Ramos (cell line): ENCODE results near the gene R3HDM4.
"Not testable (repeated sequence)": the region's sequence is repeated elsewhere in the genome, so short reads cannot be mapped to it uniquely, and the experiment has no call there.

Experiments
- in situ Hi-C: fragments of 300-500 bp; cut with MboI; formaldehyde crosslinking; loops from one replicate; pipeline ENCODE4 v1.14.3; 2022; ENCODE audit warnings: low sequenced_read_pairs; ENCODE audit not compliant: unreplicated experiment

Gene R3HDM4

GRCh38 chr19:878751-879561 is 34.1 kb downstream of the R3HDM4 start:
- in situ Hi-C loops, result not testable (repeated sequence)

- in situ Hi-C loops, result not testable (repeated sequence)
Measured at GRCh38 chr19:877992-878660, 34.9 kb downstream of the R3HDM4 start.

- in situ Hi-C loops, result no loop called here
Measured at GRCh38 chr19:876780-877314, 36.2 kb downstream of the R3HDM4 start.

GRCh38 chr19:876089-876488 is 36.9 kb downstream of the R3HDM4 start:
- in situ Hi-C loops, result no loop called here

DNA sequence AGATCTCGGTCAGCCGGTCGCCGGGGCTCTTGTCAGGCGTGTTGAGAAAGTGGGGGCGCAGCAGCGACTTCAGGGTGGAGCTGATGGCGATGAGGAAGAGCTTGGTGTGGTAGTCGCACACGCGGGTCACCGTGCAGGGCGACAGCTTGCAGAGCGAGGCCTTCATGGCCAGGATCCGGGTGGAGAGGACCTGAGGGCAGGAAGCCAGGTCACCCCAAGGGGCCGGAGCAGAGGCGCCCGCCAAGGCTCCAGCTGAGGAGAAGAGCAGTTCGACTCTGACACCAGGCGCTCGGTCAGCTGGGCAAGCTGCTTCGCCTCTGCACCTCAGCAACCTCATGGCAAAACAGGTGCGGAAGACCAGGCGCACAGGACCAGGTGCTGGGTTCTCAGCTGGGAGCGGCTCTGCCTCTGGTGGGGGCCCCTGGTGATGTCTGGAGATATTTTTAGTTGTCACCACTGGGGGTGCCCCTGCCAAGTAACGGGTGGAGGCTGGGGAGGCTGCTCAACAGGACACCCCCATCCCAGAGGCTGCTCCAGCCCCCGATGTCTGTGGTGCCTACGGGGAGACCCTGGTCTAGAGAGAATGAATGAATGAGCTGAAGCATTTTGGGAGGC is 37.6 kb downstream of the R3HDM4 start:
- in situ Hi-C loops, result no loop called here

DNA sequence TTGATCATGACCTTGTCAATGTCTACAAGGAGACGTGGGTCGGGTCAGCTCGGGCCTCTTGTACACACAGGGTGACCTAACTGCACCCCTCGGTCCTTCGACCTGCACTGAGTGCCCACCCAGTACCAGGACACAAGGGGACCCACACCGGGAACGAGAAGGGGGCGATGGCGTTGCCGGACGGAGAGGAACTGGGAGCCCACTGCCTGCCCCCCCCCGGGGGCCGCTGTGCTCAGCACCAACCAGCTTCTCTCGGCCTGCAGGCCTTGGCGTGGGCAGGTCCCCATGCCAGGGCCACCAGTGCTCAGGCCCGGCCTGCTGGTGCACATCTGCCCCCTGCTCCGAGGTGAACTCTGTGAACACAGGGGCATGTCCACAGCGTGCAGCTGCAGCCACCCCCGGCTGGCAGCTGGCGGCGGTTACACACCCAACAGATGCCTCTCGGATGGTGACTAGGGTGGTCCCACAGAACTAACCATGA is 39.4 kb downstream of the R3HDM4 start:
- in situ Hi-C loops, result no loop called here

GRCh38 chr19:873084-873483 is 39.9 kb downstream of the R3HDM4 start:
- in situ Hi-C loops, result no loop called here

- in situ Hi-C loops, result no loop called here
Measured at GRCh38 chr19:872266-872951, 40.6 kb downstream of the R3HDM4 start.

- in situ Hi-C loops, result no loop called here
Measured at GRCh38 chr19:871446-872265, 41.4 kb downstream of the R3HDM4 start.

GRCh38 chr19:870963-871401 is 42.0 kb downstream of the R3HDM4 start:
- in situ Hi-C loops, result no loop called here

DNA sequence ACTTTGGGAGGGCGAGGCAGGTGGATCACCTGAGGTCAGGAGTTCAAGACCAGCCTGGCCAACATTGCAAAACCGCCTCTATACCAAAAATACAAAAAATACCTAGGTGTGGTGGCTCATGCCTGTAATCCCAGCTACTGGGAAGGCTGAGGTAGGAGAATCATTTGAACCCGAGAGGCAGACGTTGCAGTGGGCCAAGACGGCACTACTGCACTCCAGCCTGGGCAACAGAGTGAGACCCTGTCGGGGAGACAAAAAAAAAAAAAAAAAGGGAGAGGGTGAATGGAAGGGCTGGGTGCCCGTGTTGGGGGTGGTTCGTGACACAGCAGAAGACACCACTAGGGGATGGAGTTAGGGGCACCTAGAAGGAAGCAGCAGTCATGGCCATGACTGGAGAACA is 42.7 kb downstream of the R3HDM4 start:
- in situ Hi-C loops, result no loop called here

DNA sequence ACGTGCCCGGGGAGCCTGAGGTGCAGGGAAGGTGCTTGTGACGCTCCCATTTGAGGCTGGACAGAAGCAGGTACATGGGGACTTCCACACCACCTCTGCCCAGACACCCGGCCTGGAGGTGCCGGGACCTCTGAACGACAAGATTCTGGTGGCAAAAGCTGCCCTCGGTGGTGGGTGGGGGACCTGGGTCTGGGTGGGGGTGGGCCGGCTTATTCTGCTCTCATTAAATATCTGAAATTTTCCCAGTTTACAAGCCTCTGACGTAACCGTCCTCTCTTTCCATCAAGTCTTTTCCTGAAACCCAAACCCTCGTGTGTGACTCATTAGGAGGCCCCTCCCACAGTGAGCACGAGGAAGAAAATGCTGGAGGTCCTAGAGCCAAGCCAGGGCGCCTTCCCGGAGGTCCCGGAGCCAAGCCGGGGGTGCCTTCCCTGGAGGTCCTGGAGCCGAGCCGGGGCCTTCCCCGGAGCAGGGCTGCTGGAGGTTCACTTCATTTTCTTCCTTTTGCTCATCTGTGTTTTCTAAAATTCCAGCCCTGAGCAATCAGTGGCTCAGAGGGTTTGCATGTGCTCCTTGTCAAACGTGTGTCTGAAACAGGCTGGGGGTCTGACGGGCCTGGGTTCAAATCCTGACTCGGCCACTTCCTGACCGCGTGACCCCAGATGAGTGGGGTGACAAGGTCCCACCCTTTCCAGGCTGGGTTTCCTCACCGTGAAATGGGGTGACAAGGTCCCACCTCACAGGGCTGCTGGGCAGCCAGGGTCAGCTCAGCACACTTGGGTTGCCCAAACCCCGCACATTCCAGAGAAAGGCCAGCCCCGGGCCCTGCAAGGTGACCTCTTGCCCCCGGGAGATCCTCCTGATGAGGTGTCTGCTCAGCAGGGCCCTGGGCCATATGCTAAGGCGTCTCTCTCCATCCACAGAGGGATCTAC is 43.5 kb downstream of the R3HDM4 start:
- in situ Hi-C loops, result no loop called here

DNA sequence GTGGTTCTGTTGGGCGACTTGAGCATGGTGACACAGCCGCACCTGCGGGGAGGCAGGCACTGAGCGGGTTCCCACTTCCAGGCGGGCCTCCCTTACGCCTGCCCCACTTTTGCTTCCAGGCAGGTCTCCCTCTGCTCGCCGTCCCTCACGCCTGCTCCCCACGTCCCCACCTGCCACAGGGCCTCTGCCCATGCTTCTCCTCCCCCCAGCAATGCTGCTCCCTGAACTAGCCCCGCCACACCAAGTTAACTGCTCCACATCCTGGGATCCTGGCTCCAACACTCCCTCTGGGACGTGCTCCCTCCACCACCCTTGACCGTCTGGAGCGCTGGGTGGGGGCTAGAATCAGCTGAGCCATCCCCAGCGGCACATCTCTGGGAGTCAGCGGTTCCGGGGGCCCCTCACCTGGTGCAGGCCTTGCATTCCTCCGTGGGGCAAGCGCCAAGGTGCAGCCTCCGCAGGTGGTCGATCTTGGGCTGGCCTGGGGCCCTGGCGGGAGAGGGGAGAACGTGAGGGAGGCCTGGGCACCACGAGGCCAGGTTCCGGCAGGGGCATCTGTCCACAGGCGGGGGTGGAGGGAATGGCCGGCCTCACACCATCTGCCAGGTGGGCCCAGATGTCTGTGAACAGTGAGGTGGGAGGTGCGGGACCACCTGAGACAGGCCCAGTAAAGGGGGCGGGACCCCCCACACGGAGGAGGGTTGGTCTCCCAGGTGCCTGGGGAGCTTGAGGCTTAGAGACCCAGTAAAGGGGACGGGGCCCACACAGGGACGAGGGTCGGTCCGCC is 44.4 kb downstream of the R3HDM4 start:
- in situ Hi-C loops, result no loop called here

GRCh38 chr19:867855-868457 is 45.1 kb downstream of the R3HDM4 start:
- in situ Hi-C loops, result no loop called here

DNA sequence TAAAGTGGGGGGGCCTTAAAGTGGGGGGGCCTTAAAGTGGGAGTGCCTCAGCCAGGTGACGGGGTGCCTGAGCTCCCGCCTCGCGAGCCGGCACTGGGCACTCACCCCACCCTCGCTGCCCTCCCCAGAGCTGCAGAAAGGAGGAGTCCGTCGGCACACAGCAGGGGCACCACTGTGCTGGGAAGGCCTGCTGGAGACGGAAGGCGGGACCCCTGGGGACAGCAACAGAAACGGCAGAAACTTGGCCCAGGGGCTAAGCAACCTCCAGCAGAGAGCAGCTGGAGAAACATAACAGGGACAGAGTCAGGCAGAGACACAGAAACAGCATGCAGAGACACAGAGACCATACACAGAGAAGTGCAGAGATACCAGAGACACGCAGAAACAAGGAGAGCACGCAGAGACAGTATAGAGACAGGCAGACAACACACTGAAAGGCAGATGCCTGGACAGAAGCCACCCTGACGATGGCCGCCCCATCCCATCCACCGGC is 45.7 kb downstream of the R3HDM4 start:
- in situ Hi-C loops, result no loop called here

DNA sequence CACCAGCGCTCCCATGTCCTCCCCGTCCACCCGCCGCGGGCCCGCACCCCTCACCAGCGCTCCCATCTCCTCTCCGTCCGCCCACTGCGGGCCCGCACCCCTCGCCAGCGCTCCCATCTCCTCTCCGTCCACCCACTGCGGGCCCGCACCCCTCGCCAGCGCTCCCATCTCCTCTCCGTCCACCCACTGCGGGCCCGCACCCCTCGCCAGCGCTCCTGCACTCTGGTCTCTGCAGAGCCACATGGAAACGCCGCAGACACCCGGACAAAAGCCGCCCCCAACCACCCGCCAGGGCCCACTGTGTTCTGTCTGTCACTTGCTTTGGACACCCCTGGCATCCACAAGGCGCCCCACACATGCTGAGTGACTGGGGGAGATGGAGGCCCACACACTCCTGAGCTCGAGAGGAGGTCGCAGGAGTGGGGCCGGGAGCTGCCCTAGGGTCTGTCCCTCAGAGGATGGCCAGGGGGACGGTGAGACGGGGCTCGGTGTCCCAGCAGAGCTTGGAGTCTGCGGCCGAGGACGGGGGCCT is 46.2 kb downstream of the R3HDM4 start:
- in situ Hi-C loops, result no loop called here

- in situ Hi-C loops, result no loop called here
Measured at GRCh38 chr19:863315-863620, 49.8 kb downstream of the R3HDM4 start.
